HepG2 (cell line): ENCODE results near the gene ELMOD3. TPM values are rescaled to one million over a fixed set of nuclear protein-coding genes. Genes with fewer than 3 reads are reported as not detected.
"Not testable (repeated sequence)": the region's sequence is repeated elsewhere in the genome, so short reads cannot be mapped to it uniquely, and the experiment has no call there.

Experiments
- ATAC-seq: fragments of 200-7000 bp; cut with Tn5 transposase; 3 replicates; pipeline ENCODE4 v1.9.1; 2020; ENCODE audit warnings: mild to moderate bottlenecking, moderate library complexity
- BruUV-seq: library from RNA; stranded (reverse); fragments of 400-500 nt; replicated peaks from 2 replicates; lab custom pipeline; 2021; lab: Mats Ljungman, UMichigan
- CTCF ChIA-PET: fragments of 300-600 bp; formaldehyde crosslinking; extraction: SDS; loops from one replicate; lab custom pipeline; 2021; ENCODE audit warnings: low total read pairs, inconsistent platforms, low intra/inter-chr PET ratio; lab: Yijun Ruan, JAX
- POLR2A ChIA-PET: fragments of 350-600 bp; sonication (Branson Sonifier 250); formaldehyde crosslinking; loops from one replicate; lab custom pipeline; 2020; ENCODE audit warnings: antibody characterized with exemption, inconsistent platforms; lab: Yijun Ruan, JAX
- DNase-seq: peaks from one replicate; pipeline ENCODE4 v3.0.0-alpha.2; 2015; ENCODE audit warnings: low spot score
- FAIRE-seq: peaks from 3 replicates; lab custom pipeline; 2011; peaks lifted over from hg19 to GRCh38; lab: Jason Lieb, UNC
- H2AFZ ChIP-seq: one replicate; pipeline ENCODE4 v1.6.1; 2011; ENCODE audit warnings: low read length, inconsistent platforms
- H3K27ac ChIP-seq: fragments of 300-600 bp; 3 replicates; pipeline ENCODE4 v1.8.0; 2011; ENCODE audit warnings: mixed run types, mild to moderate bottlenecking, mixed read lengths, low read length, inconsistent platforms; ENCODE audit not compliant: insufficient read depth; ENCODE audit errors: extremely low read length
- H3K27me3 ChIP-seq, 2 experiments: fragments of 200-600 bp in 1 of 2; 2 replicates in 1 of 2; 3 replicates in 1 of 2; pipeline versions ENCODE4 v1.6.0 to v1.8.0; 2011; ENCODE audit warnings: low read length in 2 of 2, mild to moderate bottlenecking in 2 of 2, moderate library complexity in 2 of 2, inconsistent platforms in 1 of 2; ENCODE audit not compliant: insufficient read depth in 2 of 2, control insufficient read depth in 1 of 2
- H3K36me3 ChIP-seq, 2 experiments: fragments of 200-600 bp in 1 of 2; replicated peaks in 1 of 2; 2 replicates in 1 of 2; 3 replicates in 1 of 2; pipeline versions ENCODE4 v1.5.1 to v1.8.0; 2011; ENCODE audit warnings: low read length in 2 of 2, inconsistent platforms in 1 of 2; ENCODE audit not compliant: insufficient read depth in 2 of 2, control insufficient read depth in 1 of 2
- H3K4me1 ChIP-seq: 2 replicates; pipeline ENCODE4 v1.5.1; 2012; ENCODE audit warnings: low read length, inconsistent platforms; ENCODE audit not compliant: insufficient read depth
- H3K4me2 ChIP-seq: 2 replicates; pipeline ENCODE4 v1.6.0; 2011; ENCODE audit warnings: low read depth, low read length, inconsistent platforms
- H3K4me3 ChIP-seq, 3 experiments: fragments of 200-600 bp in 1 of 3; sonication (generic), shearing (Covaris generic) in 1 of 3; replicated peaks in 1 of 3; 2 replicates each; pipeline ENCODE4 v1.5.1; 2011 to 2016; ENCODE audit warnings: low read length in 3 of 3, inconsistent platforms in 2 of 3, low read depth in 2 of 3, mild to moderate bottlenecking in 2 of 3, control low read depth in 1 of 3, mixed read lengths in 1 of 3; ENCODE audit not compliant: insufficient read depth in 1 of 3
- H3K79me2 ChIP-seq: one replicate; pipeline ENCODE4 v1.6.1; 2011; ENCODE audit warnings: low read length, inconsistent platforms; ENCODE audit not compliant: insufficient read depth
- H3K9ac ChIP-seq: 2 replicates; pipeline ENCODE4 v1.6.0; 2011; ENCODE audit warnings: mild to moderate bottlenecking, low read depth, low read length, inconsistent platforms; ENCODE audit not compliant: insufficient read depth
- H3K9me3 ChIP-seq: 2 replicates; pipeline ENCODE4 v1.5.1; 2012; ENCODE audit warnings: mild to moderate bottlenecking, low read length
- H4K20me1 ChIP-seq: 2 replicates; pipeline ENCODE4 v1.6.0; 2011; ENCODE audit warnings: inconsistent platforms, mild to moderate bottlenecking, low read length, moderate library complexity; ENCODE audit not compliant: insufficient read depth
- HDAC2 ChIP-seq: sonication (generic); formaldehyde crosslinking; IDR thresholded peaks from 2 replicates; pipeline ENCODE4 v1.4.0; 2020; ENCODE audit warnings: missing genetic modification reagents
- NFE2L2 ChIP-seq: fragments of 150-350 bp; IDR thresholded peaks from 2 replicates; pipeline ENCODE4 v1.6.1; 2014; ENCODE audit warnings: low read length
- REXO4 ChIP-seq: sonication (generic); formaldehyde crosslinking; IDR thresholded peaks from 2 replicates; pipeline ENCODE4 v1.8.0; 2022; ENCODE audit warnings: missing genetic modification reagents, mild to moderate bottlenecking, borderline replicate concordance
- ZNF121 ChIP-seq: sonication (generic); formaldehyde crosslinking; IDR thresholded peaks from 2 replicates; pipeline ENCODE4 v1.5.0; 2020; ENCODE audit warnings: mild to moderate bottlenecking, missing genetic modification reagents
- ZNF224 ChIP-seq: sonication (generic); formaldehyde crosslinking; IDR thresholded peaks from 2 replicates; pipeline ENCODE4 v1.5.0; 2020; ENCODE audit warnings: mild to moderate bottlenecking, missing genetic modification reagents
- WGBS: methylation state at CpG from one replicate; pipeline ENCODE4 v1.1.6; 2017; ENCODE audit warnings: low lambda C conversion rate; 5-methylcytosine and 5-hydroxymethylcytosine counted together
- in situ Hi-C: cut with HindIII; loops from 2 replicates; pipeline ENCODE4 v1.10.0; 2017; ENCODE audit warnings: low pct_unique_long_range_greater_than_20kb; ENCODE audit not compliant: extremely low pct_ligation_motif_present
- intact Hi-C: fragments of 100-400 bp; cut with micrococcal nuclease; formaldehyde crosslinking; loops from one replicate; pipeline ENCODE4 v1.10.0; 2022; ENCODE audit not compliant: unreplicated experiment
- polyA plus RNA-seq, 8 experiments: library from polyadenylated mRNA; depleted of rRNA in 3 of 8; stranded (reverse) in 7 of 8; unstranded in 1 of 8; fragments of >200 nt; fragmentation: Illumina TruSeq in 4 of 8; extraction: Trizol in 4 of 8; gene quantifications; 2 replicates each; pipeline versions ENCODE4 v1.2.1 to v1.2.3, GENCODE V29; 2011 to 2016; ENCODE audit warnings: low read depth in 4 of 8, missing spikeins in 1 of 8, mixed read lengths in 1 of 8; ENCODE audit not compliant: insufficient read depth in 1 of 8
- total RNA-seq, 5 experiments: library from RNA; depleted of rRNA; stranded (reverse); fragments of >200 nt; fragmentation: Illumina TruSeq; extraction: Trizol; gene quantifications; 2 replicates each; pipeline ENCODE4 v1.2.3, GENCODE V29; 2016; ENCODE audit warnings: low read depth in 1 of 5

Gene ELMOD3
- total and polyA plus RNA-seq, 2 of the 13 experiments (the other 11 are each of a cell fraction or from before 2014, with no cell fraction given) = 13.3 to 19.5 TPM

- no TSS peak for BruUV-seq
- POLR2A ChIA-PET = interaction anchor here (0.8 to 6.2 kb wide), 3 partner anchors 22 to 1419 kb away, joined by 3 to 142 read pairs (median 26); partner anchors contain the start of genes ELMOD3 and RETSAT
- FAIRE-seq = no peak
Observed at GRCh38 chr2:85329181-85329651, 25.4 kb upstream of the ELMOD3 start.

GRCh38 chr2:85329701-85330100, 24.9 kb upstream of the ELMOD3 start:
- H3K9me3 ChIP-seq, H3K36me3 ChIP-seq, DNase-seq, FAIRE-seq, CTCF ChIA-PET, H3K4me3 ChIP-seq, H3K4me2 ChIP-seq, BruUV-seq, H3K9ac ChIP-seq, in situ Hi-C loops, H3K27ac ChIP-seq, H2AFZ ChIP-seq, H3K27me3 ChIP-seq, ATAC-seq: not testable (repeated sequence)
- Histone ChIP-seq H3K4me1 (peaks cover 25% of the 10 kb centered on the region), H4K20me1 (peaks cover 12% of the 10 kb centered on the region; the same call in 1 of the 2 replicates), H3K79me2 (peaks cover 38% of the 10 kb centered on the region)
- peak; percentile 80; the same call in 1 of the 2 replicates for TF ChIP-seq ZNF121
- intact Hi-C loops = loop anchor here (5.0 kb wide), 2 partner anchors 143 to 223 kb away; no protein-coding TSS in a partner anchor
- 90% methylated on average over 3 of the region's 3 CpGs for WGBS
- POLR2A ChIA-PET = interaction anchor here (6.2 kb wide), 1 partner anchor 23 kb away, joined by 142 read pairs; the partner anchor contains the start of genes ELMOD3 and RETSAT

More at GRCh38 chr2:85329181-85329651, 25.4 kb upstream of the ELMOD3 start:
- TF ChIP-seq REXO4 (CRISPR knock-in tag) (no peak), HDAC2 (CRISPR knock-in tag) (no peak), ZNF224 (CRISPR knock-in tag) (no peak), NFE2L2 (0 out of 2 replicates have a peak, but pooled peaks have one; percentile 16)
- Histone ChIP-seq H4K20me1 (peaks cover 15% of the 10 kb centered on the region; the same call in 1 of the 2 replicates), H3K9ac (peak overlapping the region; percentile 96), H3K36me3 (peaks cover 0 to 5% of the 10 kb centered on the region in 2 experiments; a peak in 1 of 5 replicates), H3K4me1 (peaks cover 30% of the 10 kb centered on the region), H3K27ac (no peak overlapping the region), H3K4me3 (no peak overlapping the region; a peak in 1 of 6 replicates), H2AFZ (no peak overlapping the region), H3K9me3 (no peaks in the 10 kb centered on the region), H3K4me2 (peak overlapping the region; percentile 98; the same call in 1 of the 2 replicates), H3K27me3 (no peaks in the 10 kb centered on the region; a peak in 1 of 5 replicates), H3K79me2 (peaks cover 43% of the 10 kb centered on the region)
- ATAC-seq = no peak
- in situ Hi-C loops = no loop called here
- no peak for DNase-seq
- CTCF ChIA-PET = no interaction called here
- intact Hi-C loops = loop anchor here (5.0 kb wide), 2 partner anchors 143 to 223 kb away; no protein-coding TSS in a partner anchor
